HFF-Myc (cell line): ENCODE results near the gene SLC49A4.

ENCODE experiments used
- DNase-seq: peaks from one replicate; pipeline ENCODE4 v3.0.0-alpha.2; 2011; ENCODE audit warnings: low read depth; ENCODE audit errors: extremely low read depth
- H3K4me3 ChIP-seq: replicated peaks from 2 replicates; pipeline ENCODE4 v1.5.1; 2011; ENCODE audit warnings: low read depth, mild to moderate bottlenecking, control low read depth, low read length
- TF ChIP-seq, protein P1 (sequence below): IDR thresholded peaks from 2 replicates; pipeline ENCODE4 v1.5.1; 2012; ENCODE audit warnings: mild to moderate bottlenecking, low read depth, low read length, control low read depth; ENCODE audit errors: missing control alignments

SLC49A4 gene

GRCh38 chr3:122873741-122874515, 79.1 kb downstream of the SLC49A4 start:
- H3K4me3 ChIP-seq: no peak overlapping the region
- TF ChIP-seq, protein P1, sequence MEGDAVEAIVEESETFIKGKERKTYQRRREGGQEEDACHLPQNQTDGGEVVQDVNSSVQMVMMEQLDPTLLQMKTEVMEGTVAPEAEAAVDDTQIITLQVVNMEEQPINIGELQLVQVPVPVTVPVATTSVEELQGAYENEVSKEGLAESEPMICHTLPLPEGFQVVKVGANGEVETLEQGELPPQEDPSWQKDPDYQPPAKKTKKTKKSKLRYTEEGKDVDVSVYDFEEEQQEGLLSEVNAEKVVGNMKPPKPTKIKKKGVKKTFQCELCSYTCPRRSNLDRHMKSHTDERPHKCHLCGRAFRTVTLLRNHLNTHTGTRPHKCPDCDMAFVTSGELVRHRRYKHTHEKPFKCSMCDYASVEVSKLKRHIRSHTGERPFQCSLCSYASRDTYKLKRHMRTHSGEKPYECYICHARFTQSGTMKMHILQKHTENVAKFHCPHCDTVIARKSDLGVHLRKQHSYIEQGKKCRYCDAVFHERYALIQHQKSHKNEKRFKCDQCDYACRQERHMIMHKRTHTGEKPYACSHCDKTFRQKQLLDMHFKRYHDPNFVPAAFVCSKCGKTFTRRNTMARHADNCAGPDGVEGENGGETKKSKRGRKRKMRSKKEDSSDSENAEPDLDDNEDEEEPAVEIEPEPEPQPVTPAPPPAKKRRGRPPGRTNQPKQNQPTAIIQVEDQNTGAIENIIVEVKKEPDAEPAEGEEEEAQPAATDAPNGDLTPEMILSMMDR: no peak
- DNase-seq: no peak

- no peak for DNase-seq
- H3K4me3 ChIP-seq: no peak overlapping the region
- TF ChIP-seq, protein P1: no peak
Observed at GRCh38 chr3:122875547-122876127, 80.8 kb downstream of the SLC49A4 start.

- no peak overlapping the region for H3K4me3 ChIP-seq
- DNase-seq: no peak
- TF ChIP-seq, protein P1: no peak
Observed at GRCh38 chr3:122880173-122880572, 85.3 kb downstream of the SLC49A4 start.

DNA sequence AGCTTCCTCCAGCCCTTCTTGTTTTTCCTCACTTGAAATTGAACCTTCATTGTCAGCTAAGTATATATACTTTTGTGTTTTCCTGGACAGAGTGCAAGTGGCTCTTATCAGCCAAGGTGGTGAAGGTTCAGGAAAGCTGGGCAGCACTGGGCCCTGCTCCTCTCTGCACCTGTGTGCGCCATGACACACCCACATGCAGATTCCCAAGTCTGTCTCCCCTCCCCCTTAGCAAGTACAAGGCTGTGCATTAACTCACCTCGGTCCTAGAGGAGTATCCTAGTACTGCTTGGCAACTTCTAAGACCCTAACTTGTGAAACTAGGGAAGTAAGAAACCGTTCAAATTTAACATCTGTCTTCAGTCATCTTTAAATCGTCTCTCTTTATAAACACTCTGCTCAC, 85.8 kb downstream of the SLC49A4 start:
- TF ChIP-seq, protein P1: no peak
- no peak for DNase-seq
- no peak overlapping the region for H3K4me3 ChIP-seq

GRCh38 chr3:122882361-122882947, 87.6 kb downstream of the SLC49A4 start:
- DNase-seq: no peak
- TF ChIP-seq, protein P1: no peak
- H3K4me3 ChIP-seq: no peak overlapping the region

- TF ChIP-seq, protein P1: no peak
- H3K4me3 ChIP-seq: no peak overlapping the region
- DNase-seq: no peak
Observed at GRCh38 chr3:122886251-122886650, 91.4 kb downstream of the SLC49A4 start.
